ENCODE data around the gene NF1.

DNA sequence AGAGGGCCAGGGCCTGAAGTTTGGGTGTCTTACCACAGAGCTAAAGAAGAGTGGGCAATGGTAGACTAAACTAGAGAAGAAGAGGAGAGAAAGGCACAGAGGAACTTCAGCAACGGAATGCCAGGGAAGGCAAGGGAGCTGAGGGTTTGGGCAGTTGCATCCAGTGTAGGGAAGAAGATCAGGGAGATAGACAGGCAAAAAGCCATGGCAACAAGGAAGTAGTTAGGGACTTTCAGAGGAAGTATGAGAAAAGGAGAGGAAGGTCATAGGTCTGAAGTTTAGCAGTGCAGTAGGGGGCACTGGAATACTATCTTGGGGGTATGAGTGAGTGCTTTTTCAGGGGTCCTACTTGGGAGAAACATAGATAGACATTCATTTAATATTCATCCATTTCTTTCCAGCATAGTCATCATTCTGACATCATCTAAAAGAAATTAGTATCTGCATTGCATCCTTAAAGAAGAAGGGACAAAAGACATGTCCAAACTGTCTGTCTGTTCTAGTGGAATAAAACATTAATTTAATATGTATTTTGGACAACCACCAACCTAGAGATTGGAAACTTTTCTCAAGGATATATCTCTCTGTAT, 2.2 kb upstream of the NF1 start:
- TF ChIP-seq, protein P1, sequence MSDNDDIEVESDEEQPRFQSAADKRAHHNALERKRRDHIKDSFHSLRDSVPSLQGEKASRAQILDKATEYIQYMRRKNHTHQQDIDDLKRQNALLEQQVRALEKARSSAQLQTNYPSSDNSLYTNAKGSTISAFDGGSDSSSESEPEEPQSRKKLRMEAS (CRISPR knock-in tag; IDR thresholded peaks at IDR 0.05): no peak
- TF ChIP-seq ZNF138 (CRISPR knock-in tag; conservative IDR thresholded peaks at IDR 0.05): no peak
- TF ChIP-seq NFYB (CRISPR knock-in tag; conservative IDR thresholded peaks at IDR 0.05; ENCODE audit: low read depth): no peak
- TF ChIP-seq ZNF232 (CRISPR knock-in tag; IDR thresholded peaks at IDR 0.05): no peak
- TF ChIP-seq SP1 (CRISPR knock-in tag; conservative IDR thresholded peaks at IDR 0.05): no peak
- TF ChIP-seq, protein P2, sequence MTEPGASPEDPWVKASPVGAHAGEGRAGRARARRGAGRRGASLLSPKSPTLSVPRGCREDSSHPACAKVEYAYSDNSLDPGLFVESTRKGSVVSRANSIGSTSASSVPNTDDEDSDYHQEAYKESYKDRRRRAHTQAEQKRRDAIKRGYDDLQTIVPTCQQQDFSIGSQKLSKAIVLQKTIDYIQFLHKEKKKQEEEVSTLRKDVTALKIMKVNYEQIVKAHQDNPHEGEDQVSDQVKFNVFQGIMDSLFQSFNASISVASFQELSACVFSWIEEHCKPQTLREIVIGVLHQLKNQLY (CRISPR knock-in tag; IDR thresholded peaks at IDR 0.05): no peak
- TF ChIP-seq, protein P3, sequence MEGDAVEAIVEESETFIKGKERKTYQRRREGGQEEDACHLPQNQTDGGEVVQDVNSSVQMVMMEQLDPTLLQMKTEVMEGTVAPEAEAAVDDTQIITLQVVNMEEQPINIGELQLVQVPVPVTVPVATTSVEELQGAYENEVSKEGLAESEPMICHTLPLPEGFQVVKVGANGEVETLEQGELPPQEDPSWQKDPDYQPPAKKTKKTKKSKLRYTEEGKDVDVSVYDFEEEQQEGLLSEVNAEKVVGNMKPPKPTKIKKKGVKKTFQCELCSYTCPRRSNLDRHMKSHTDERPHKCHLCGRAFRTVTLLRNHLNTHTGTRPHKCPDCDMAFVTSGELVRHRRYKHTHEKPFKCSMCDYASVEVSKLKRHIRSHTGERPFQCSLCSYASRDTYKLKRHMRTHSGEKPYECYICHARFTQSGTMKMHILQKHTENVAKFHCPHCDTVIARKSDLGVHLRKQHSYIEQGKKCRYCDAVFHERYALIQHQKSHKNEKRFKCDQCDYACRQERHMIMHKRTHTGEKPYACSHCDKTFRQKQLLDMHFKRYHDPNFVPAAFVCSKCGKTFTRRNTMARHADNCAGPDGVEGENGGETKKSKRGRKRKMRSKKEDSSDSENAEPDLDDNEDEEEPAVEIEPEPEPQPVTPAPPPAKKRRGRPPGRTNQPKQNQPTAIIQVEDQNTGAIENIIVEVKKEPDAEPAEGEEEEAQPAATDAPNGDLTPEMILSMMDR (IDR thresholded peaks at IDR 0.05): no peak
- TF ChIP-seq, protein P4, sequence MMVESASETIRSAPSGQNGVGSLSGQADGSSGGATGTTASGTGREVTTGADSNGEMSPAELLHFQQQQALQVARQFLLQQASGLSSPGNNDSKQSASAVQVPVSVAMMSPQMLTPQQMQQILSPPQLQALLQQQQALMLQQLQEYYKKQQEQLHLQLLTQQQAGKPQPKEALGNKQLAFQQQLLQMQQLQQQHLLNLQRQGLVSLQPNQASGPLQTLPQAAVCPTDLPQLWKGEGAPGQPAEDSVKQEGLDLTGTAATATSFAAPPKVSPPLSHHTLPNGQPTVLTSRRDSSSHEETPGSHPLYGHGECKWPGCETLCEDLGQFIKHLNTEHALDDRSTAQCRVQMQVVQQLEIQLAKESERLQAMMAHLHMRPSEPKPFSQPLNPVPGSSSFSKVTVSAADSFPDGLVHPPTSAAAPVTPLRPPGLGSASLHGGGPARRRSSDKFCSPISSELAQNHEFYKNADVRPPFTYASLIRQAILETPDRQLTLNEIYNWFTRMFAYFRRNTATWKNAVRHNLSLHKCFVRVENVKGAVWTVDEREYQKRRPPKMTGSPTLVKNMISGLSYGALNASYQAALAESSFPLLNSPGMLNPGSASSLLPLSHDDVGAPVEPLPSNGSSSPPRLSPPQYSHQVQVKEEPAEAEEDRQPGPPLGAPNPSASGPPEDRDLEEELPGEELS (CRISPR knock-in tag; IDR thresholded peaks at IDR 0.05): no peak
- TF ChIP-seq CREM (CRISPR knock-in tag; IDR thresholded peaks at IDR 0.05): no peak
- TF ChIP-seq, protein P5, sequence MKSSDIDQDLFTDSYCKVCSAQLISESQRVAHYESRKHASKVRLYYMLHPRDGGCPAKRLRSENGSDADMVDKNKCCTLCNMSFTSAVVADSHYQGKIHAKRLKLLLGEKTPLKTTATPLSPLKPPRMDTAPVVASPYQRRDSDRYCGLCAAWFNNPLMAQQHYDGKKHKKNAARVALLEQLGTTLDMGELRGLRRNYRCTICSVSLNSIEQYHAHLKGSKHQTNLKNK (CRISPR knock-in tag; IDR thresholded peaks at IDR 0.05): no peak
- TF ChIP-seq, protein P6, sequence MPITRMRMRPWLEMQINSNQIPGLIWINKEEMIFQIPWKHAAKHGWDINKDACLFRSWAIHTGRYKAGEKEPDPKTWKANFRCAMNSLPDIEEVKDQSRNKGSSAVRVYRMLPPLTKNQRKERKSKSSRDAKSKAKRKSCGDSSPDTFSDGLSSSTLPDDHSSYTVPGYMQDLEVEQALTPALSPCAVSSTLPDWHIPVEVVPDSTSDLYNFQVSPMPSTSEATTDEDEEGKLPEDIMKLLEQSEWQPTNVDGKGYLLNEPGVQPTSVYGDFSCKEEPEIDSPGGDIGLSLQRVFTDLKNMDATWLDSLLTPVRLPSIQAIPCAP (CRISPR knock-in tag; IDR thresholded peaks at IDR 0.05): no peak
